Measurements from ENCODE around the gene RNF4.

- TF ChIP-seq CTCF (IDR thresholded peaks at IDR 0.05; ENCODE audit: insufficient read depth, low read depth, low read length), result no peak
- TF ChIP-seq EZH2 (IDR thresholded peaks at IDR 0.05; ENCODE audit: insufficient read depth, low read length), result no peak
Measured at GRCh38 chr4:2469192-2469984, 482 bp downstream of the RNF4 start.
